GM23338 (cell line): Measurements from ENCODE around the gene GHSR. TPM values are rescaled to one million over a fixed set of nuclear protein-coding genes. Genes with fewer than 3 reads are reported as not detected.

Source experiments
- ATAC-seq: fragments of 200-7000 bp; cut with Tn5 transposase; 3 replicates; pipeline ENCODE4 v1.9.1; 2020
- DNase-seq: peaks from one replicate; pipeline ENCODE4 v3.0.0-alpha.2; 2015; ENCODE audit warnings: low spot score
- H2AFZ ChIP-seq: fragments of 200-600 bp; sonication (generic); 2 replicates; pipeline ENCODE4 v1.8.0; 2016; ENCODE audit warnings: antibody characterized with exemption, mild to moderate bottlenecking, moderate library complexity
- H3F3A ChIP-seq: fragments of 200-600 bp; sonication (generic); replicated peaks from 2 replicates; pipeline ENCODE4 v1.8.0; 2017; ENCODE audit warnings: antibody characterized with exemption, mixed run types, low read depth
- H3K27ac ChIP-seq: fragments of 200-600 bp; sonication (generic); 2 replicates; pipeline ENCODE4 v1.6.1; 2016; ENCODE audit warnings: low read depth
- H3K27me3 ChIP-seq: fragments of 200-600 bp; sonication (generic); 2 replicates; pipeline ENCODE4 v1.8.0; 2016; ENCODE audit warnings: mild to moderate bottlenecking, mixed run types, moderate library complexity; ENCODE audit not compliant: insufficient read depth
- H3K36me3 ChIP-seq: fragments of 200-600 bp; sonication (generic); 2 replicates; pipeline ENCODE4 v1.8.0; 2016; ENCODE audit warnings: mild to moderate bottlenecking; ENCODE audit not compliant: insufficient read depth
- H3K4me1 ChIP-seq: fragments of 200-600 bp; sonication (generic); 2 replicates; pipeline ENCODE4 v1.8.0; 2016; ENCODE audit warnings: mild to moderate bottlenecking, moderate library complexity; ENCODE audit not compliant: insufficient read depth
- H3K4me2 ChIP-seq: fragments of 200-600 bp; sonication (generic); 2 replicates; pipeline ENCODE4 v1.7.1; 2017; ENCODE audit warnings: mixed run types
- H3K4me3 ChIP-seq: fragments of 200-600 bp; sonication (generic); 2 replicates; pipeline ENCODE4 v1.6.1; 2016; ENCODE audit warnings: mixed run types
- H3K79me2 ChIP-seq: fragments of 200-600 bp; sonication (generic); replicated peaks from 2 replicates; pipeline ENCODE4 v1.8.0; 2017; ENCODE audit warnings: mild to moderate bottlenecking; ENCODE audit not compliant: insufficient read depth
- H3K9me2 ChIP-seq: fragments of 200-600 bp; sonication (generic); 2 replicates; pipeline ENCODE4 v1.8.0; 2017; ENCODE audit not compliant: insufficient read depth
- H4K20me1 ChIP-seq: fragments of 200-600 bp; sonication (generic); replicated peaks from 2 replicates; pipeline ENCODE4 v1.8.0; 2017; ENCODE audit warnings: mild to moderate bottlenecking; ENCODE audit not compliant: insufficient read depth
- H3K27ac Mint-ChIP-seq: 2 replicates; pipeline ENCODE4 v1.8.0; 2020; ENCODE audit warnings: inconsistent platforms, mild to moderate bottlenecking, moderate library complexity, mixed read lengths
- H3K27me3 Mint-ChIP-seq: 3 replicates; pipeline ENCODE4 v1.8.0; 2022; ENCODE audit warnings: low read depth, mild to moderate bottlenecking, moderate library complexity, mixed read lengths, inconsistent platforms; ENCODE audit not compliant: insufficient read depth, poor library complexity
- H3K36me3 Mint-ChIP-seq: 3 replicates; pipeline ENCODE4 v1.8.0; 2021; ENCODE audit warnings: low read depth, mild to moderate bottlenecking, inconsistent platforms, moderate library complexity, mixed read lengths
- H3K4me1 Mint-ChIP-seq: 3 replicates; pipeline ENCODE4 v1.8.0; 2020; ENCODE audit warnings: mild to moderate bottlenecking, inconsistent platforms, mixed read lengths
- H3K4me3 Mint-ChIP-seq: 3 replicates; pipeline ENCODE4 v1.8.0; 2021; ENCODE audit warnings: moderate library complexity, mild to moderate bottlenecking, inconsistent platforms, mixed read lengths
- H3K9me3 Mint-ChIP-seq: 3 replicates; pipeline ENCODE4 v1.8.0; 2020; ENCODE audit warnings: moderate library complexity, mild to moderate bottlenecking, inconsistent platforms, mixed read lengths
- CREB1 ChIP-seq: fragments of 250-450 bp; sonication (Bioruptor Pico); IDR thresholded peaks from 2 replicates; pipeline ENCODE4 v1.5.0; 2020; ENCODE audit warnings: low read depth, mild to moderate bottlenecking, moderate library complexity
- CTCF ChIP-seq, 2 experiments: fragments of 200-600 bp in 1 of 2; sonication (generic) in 1 of 2; conservative IDR thresholded peaks; 2 replicates each; pipeline versions ENCODE4 v1.5.1 to v1.6.1; 2016 to 2017; ENCODE audit warnings: antibody characterized with exemption in 2 of 2, low read depth in 2 of 2, mild to moderate bottlenecking in 2 of 2, moderate library complexity in 1 of 2
- ETS1 ChIP-seq: IDR thresholded peaks from 2 replicates; pipeline ENCODE4 v1.6.1; 2016; ENCODE audit warnings: antibody characterized with exemption
- EZH2 ChIP-seq: fragments of 200-600 bp; sonication (generic); IDR thresholded peaks from one replicate; pipeline ENCODE4 v1.8.0; 2017; ENCODE audit warnings: antibody characterized with exemption, mild to moderate bottlenecking, low read depth; ENCODE audit not compliant: unreplicated experiment
- EZH2phosphoT487 ChIP-seq: fragments of 200-600 bp; sonication (generic); IDR thresholded peaks from one replicate; pipeline ENCODE4 v1.8.1; 2018; ENCODE audit warnings: antibody characterized with exemption; ENCODE audit not compliant: unreplicated experiment
- JUNB ChIP-seq: IDR thresholded peaks from one replicate; pipeline ENCODE4 v1.6.1; 2016; ENCODE audit warnings: antibody characterized with exemption; ENCODE audit not compliant: unreplicated experiment
- NANOG ChIP-seq: IDR thresholded peaks from 2 replicates; pipeline ENCODE4 v1.6.1; 2016; ENCODE audit warnings: antibody characterized with exemption, borderline replicate concordance
- POLR2AphosphoS5 ChIP-seq: IDR thresholded peaks from 2 replicates; pipeline ENCODE4 v1.6.1; 2016; ENCODE audit warnings: antibody characterized with exemption, low read depth
- REST ChIP-seq: IDR thresholded peaks from one replicate; pipeline ENCODE4 v1.6.1; 2018; ENCODE audit warnings: antibody characterized with exemption; ENCODE audit not compliant: unreplicated experiment
- STAT1 ChIP-seq: IDR thresholded peaks from one replicate; pipeline ENCODE4 v1.6.1; 2016; ENCODE audit warnings: antibody characterized with exemption; ENCODE audit not compliant: unreplicated experiment
- ZNF114 ChIP-seq: fragments of 250-450 bp; sonication (Bioruptor Pico); IDR thresholded peaks from 2 replicates; pipeline ENCODE4 v1.5.0; 2020; ENCODE audit warnings: mild to moderate bottlenecking, moderate library complexity
- ZNF331 ChIP-seq: fragments of 250-450 bp; sonication (Bioruptor Pico); IDR thresholded peaks from 2 replicates; pipeline ENCODE4 v1.5.0; 2020; ENCODE audit warnings: low read depth, mild to moderate bottlenecking, moderate library complexity
- ZNF462 ChIP-seq: fragments of 250-450 bp; sonication (Bioruptor Pico); IDR thresholded peaks from 2 replicates; pipeline ENCODE4 v1.5.0; 2020; ENCODE audit warnings: mild to moderate bottlenecking, moderate library complexity
- polyA plus RNA-seq: library from polyadenylated mRNA; unstranded; fragments of >200 nt; fragmentation: Nextera tagmentation; extraction: Ambion mirVana; gene quantifications from 2 replicates; pipeline ENCODE4 v1.2.1, GENCODE V29; 2016
- total RNA-seq: library from RNA; depleted of rRNA; stranded (reverse); fragments of >200 nt; shearing (Covaris generic); gene quantifications from 2 replicates; pipeline ENCODE4 v1.2.3, GENCODE V29; 2014

GHSR gene
- total and polyA plus RNA-seq, 2 experiments from 2014 or later: not detected

GRCh38 chr3:172404237-172404962, 43.9 kb downstream of the GHSR start:
- Mint-ChIP-seq H3K4me1 (no peaks in the 10 kb centered on the region), H3K27me3 (peaks cover 3% of the 10 kb centered on the region), H3K36me3 (peaks cover 26% of the 10 kb centered on the region), H3K9me3 (peaks cover 5% of the 10 kb centered on the region; the same call in 2 of the 3 replicates), H3K4me3 (no peak overlapping the region), H3K27ac (no peak overlapping the region)
- Histone ChIP-seq H3F3A (no peaks in the 10 kb centered on the region), H3K4me3 (no peak overlapping the region), H3K4me2 (no peak overlapping the region), H3K27me3 (no peaks in the 10 kb centered on the region), H3K79me2 (no peaks in the 10 kb centered on the region), H3K36me3 (no peaks in the 10 kb centered on the region), H2AFZ (no peak overlapping the region), H3K4me1 (no peaks in the 10 kb centered on the region), H4K20me1 (no peaks in the 10 kb centered on the region), H3K9me2 (no peaks in the 10 kb centered on the region), H3K27ac (no peak overlapping the region)
- TF ChIP-seq ZNF331 (no peak), ZNF114 (no peak), NANOG (no peak), REST (no peak), CTCF (conservative IDR thresholded peaks at IDR 0.05; ENCODE audit: low read depth in 2 of 2) (no peak), EZH2phosphoT487 (no peak), ZNF462 (CRISPR knock-in tag) (no peak), STAT1 (no peak), POLR2AphosphoS5 (no peak), JUNB (no peak), EZH2 (no peak), CREB1 (CRISPR knock-in tag) (no peak), ETS1 (no peak)
- DNase-seq: no peak
- no peak for ATAC-seq
